Motor neuron (in vitro differentiated cells): ENCODE data around the gene MYMK. TPM values are rescaled to one million over a fixed set of nuclear protein-coding genes. Genes with fewer than 3 reads are reported as not detected.

Experiments used
- ATAC-seq, 8 experiments: fragments of 200-7000 bp; cut with Tn5 transposase; replicated peaks in 6 of 8; 2 replicates each; pipeline ENCODE4 v1.8.0; 2021; ENCODE audit warnings: mild to moderate bottlenecking in 8 of 8, moderate library complexity in 8 of 8
- H3K27ac ChIP-seq, 2 donors: fragments of 250-450 bp; sonication (Bioruptor Pico); 2 replicates each; pipeline ENCODE4 v1.9.0; 2021; ENCODE audit warnings: antibody characterized with exemption in 2 of 2, mild to moderate bottlenecking in 2 of 2, moderate library complexity in 1 of 2
- H3K4me1 ChIP-seq, 2 donors: fragments of 250-450 bp; sonication (Bioruptor Pico); replicated peaks in 1 of 2; 2 replicates each; pipeline ENCODE4 v1.6.1; 2021; ENCODE audit warnings: antibody characterized with exemption in 2 of 2, mild to moderate bottlenecking in 2 of 2, moderate library complexity in 1 of 2
- H3K4me3 ChIP-seq, 5 donors: fragments of 250-450 bp; sonication (Bioruptor Pico); 2 replicates each; pipeline ENCODE4 v1.9.0; 2021; ENCODE audit warnings: antibody characterized with exemption in 5 of 5, mild to moderate bottlenecking in 5 of 5, moderate library complexity in 4 of 5
- WGBS, 10 experiments: fragments of 450-650 bp; shearing (Covaris generic); methylation state at CpG; one replicate each; pipeline ENCODE4 v1.0.0; 2022; 5-methylcytosine and 5-hydroxymethylcytosine counted together
- in situ Hi-C, 9 experiments: fragments of 400-800 bp; cut with MboI; loops; one replicate each; pipeline ENCODE4 v1.15.0; 2021; ENCODE audit warnings: low sequenced_read_pairs in 9 of 9, low pct_unique_long_range_greater_than_20kb in 2 of 9; ENCODE audit not compliant: unreplicated experiment in 9 of 9
- total RNA-seq, 8 experiments: library from RNA; unstranded; fragments of 300-600 nt; gene quantifications; 2 replicates each; pipeline versions ENCODE4 v1.2.3 to v1.2.4, GENCODE V29; 2022

Gene MYMK
- total RNA-seq, 8 experiments from 2014 or later: not detected

DNA sequence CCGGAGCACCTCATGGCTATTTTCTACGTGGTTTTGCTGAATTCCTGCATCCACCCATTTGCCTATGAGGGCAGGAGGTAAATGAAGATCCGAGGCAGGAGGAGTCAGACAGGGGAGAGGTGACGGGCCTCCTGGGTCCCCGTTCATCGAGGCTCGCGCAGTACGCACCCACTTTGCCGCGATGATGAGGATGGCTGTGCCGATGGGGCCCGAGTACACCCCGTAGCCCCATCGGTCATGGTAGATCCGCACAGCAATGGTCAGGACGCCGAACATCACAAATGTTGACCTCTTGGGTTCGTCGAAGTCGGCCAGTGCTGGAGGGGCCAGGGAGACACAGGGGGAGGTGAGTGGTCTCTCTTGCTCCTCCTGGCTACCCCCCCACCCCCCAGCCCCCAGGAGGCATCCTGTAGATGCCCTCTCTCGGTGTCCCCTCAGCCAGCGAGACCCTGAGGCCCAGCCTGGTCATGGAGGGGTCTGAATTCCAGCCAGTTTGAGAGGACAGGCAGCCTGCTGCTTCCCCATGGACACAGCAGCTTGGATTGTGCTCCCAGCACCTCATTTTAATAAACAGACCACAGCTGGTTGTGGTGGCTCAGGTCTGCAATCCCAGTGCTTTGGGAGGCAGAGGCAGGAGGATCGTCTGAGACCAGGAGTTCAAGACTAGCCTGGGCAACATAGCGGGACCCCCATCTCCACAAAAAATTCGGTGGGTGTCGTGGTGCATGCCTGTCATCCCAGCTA, 5.9 kb downstream of the MYMK start:
- peaks cover 6% of the 10 kb centered on the region in 2 donors for H3K4me1 ChIP-seq
- no peak overlapping the region for H3K4me3 ChIP-seq
- WGBS, 10 experiments: 67 to 90% (median 78%) methylated on average over 1 to 8 of the region's 27 CpGs; no CpG with 5 or more reads in 6 of the 10 experiments
- ATAC-seq: no peak
- in situ Hi-C loops: no loop called here
- H3K27ac ChIP-seq: no peak overlapping the region

DNA sequence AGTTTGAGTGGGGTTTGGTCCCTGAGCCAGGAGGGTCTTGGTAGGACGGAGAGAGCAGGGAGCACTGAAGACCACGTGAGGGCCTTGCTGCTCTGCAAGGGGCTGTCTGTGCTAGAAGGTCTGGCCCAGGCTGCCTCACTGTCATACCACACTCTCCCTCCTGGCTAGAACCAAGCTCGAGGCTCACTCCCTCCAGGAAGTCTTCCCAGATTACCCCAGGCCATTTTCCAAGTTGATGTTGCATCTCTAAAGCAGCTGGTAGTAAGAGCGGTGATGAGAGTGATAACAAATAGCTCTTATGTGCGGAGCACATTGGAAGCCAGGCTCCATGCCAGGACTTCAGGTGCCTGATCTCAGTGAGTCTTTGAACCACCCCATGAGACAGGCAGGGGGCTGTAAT, 6.6 kb downstream of the MYMK start:
- H3K4me1 ChIP-seq: peaks cover 6 to 8% of the 10 kb centered on the region in 2 donors
- in situ Hi-C loops: no loop called here
- H3K27ac ChIP-seq: no peak overlapping the region
- H3K4me3 ChIP-seq: no peak overlapping the region
- 17 to 100% (median 90%) methylated on average over 1 to 2 of the region's 5 CpGs; no CpG with 5 or more reads in 3 of the 10 experiments for WGBS, 10 experiments
- no peak for ATAC-seq

GRCh38 chr9:133517711-133518110, 7.0 kb downstream of the MYMK start:
- WGBS, 10 experiments: 80 to 100% (median 92%) methylated on average over 1 to 4 of the region's 8 CpGs; no CpG with 5 or more reads in 6 of the 10 experiments
- in situ Hi-C loops: no loop called here
- Histone ChIP-seq H3K4me1 (peaks cover 6 to 8% of the 10 kb centered on the region in 2 donors), H3K27ac (no peak overlapping the region), H3K4me3 (no peak overlapping the region)
- no peak for ATAC-seq

DNA sequence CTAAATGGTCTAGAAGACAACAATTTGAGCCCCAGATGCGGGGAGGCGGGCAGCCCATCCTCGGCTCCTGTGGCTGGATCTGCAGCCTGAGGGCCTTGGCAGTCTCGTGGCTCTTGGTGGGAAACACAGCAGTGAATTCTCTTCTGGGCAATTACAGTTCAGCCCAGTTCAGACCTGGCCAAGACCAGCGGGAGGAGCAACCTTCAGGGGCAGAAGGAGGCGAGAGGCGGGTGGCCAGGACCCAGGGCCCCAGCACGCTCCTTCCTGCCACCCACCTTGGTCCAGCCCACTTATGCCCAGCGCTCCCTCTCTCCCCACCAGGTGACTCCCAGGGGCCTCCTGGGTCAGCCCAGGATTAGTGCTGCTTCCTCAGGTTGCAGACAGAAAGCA, 7.8 kb downstream of the MYMK start:
- in situ Hi-C loops: no loop called here
- Histone ChIP-seq H3K27ac (no peak overlapping the region), H3K4me1 (peaks cover 6 to 8% of the 10 kb centered on the region in 2 donors), H3K4me3 (no peak overlapping the region)
- 17 to 100% (median 82%) methylated on average over 2 of the region's 9 CpGs; no CpG with 5 or more reads in 7 of the 10 experiments for WGBS, 10 experiments
- ATAC-seq: no peak

- ATAC-seq: no peak
- in situ Hi-C loops: no loop called here
- Histone ChIP-seq H3K4me3 (no peak overlapping the region), H3K4me1 (peaks cover 6 to 8% of the 10 kb centered on the region in 2 donors), H3K27ac (no peak overlapping the region)
- WGBS, 10 experiments: 75 to 100% (median 80%) methylated on average over 1 to 3 of the region's 11 CpGs; no CpG with 5 or more reads in 7 of the 10 experiments
Measured at GRCh38 chr9:133516256-133516960, 8.4 kb downstream of the MYMK start.

DNA sequence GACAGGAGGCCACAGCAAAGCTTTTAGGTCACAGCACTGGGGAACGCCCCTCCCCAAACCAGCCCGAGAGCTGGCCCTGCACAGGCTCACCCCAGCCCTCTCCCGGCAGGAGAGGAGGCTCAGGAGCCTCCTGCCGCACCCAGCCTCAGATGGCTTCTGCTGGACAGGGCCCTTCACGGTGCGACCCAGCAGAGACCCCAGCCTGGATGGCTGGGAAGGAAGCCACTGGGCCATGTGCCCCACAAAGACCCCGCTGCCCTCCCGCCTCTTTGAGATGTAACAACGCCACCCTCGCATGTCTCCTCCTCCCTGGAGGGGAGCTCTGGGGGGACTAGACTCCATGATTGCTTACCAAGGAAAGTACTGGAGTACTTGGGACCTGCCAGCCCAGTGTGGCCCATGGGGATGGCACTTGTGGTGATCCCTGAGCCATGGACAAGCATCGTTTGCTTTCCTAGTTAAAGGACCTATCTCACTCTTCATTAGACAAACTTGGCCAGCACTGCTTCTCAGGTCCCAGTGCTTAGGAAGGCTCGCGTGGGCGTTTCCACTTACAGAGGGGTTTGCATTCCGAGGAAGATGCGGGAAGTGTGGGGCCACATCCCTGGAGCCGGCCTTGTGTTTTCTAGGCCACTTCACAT, 9.0 kb downstream of the MYMK start:
- 58 to 100% (median 100%) methylated on average over 1 to 4 of the region's 17 CpGs; no CpG with 5 or more reads in 5 of the 10 experiments for WGBS, 10 experiments
- H3K4me1 ChIP-seq: peaks cover 6 to 8% of the 10 kb centered on the region in 2 donors
- in situ Hi-C loops: no loop called here
- ATAC-seq: no peak
- no peak overlapping the region for H3K27ac ChIP-seq
- no peak overlapping the region for H3K4me3 ChIP-seq

DNA sequence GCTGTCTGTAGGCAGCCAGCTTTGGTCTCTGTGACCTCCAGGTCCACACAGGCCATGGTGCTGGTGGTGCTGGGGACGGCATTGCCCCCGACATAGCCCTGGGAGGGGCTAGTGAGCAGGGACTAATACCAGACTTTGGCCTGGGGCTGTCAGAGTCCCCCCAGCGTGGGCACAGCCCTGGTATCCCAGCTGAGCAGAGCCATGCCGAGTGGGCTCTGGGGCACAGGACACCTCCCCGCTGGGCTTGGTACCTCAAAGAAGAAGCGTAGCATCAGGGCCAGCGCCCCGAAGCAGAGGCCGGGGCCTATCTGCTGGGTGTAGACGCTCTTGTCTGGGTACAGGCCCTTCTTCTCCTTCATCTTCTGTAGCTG, 9.5 kb downstream of the MYMK start:
- 80 to 94% methylated on average over 1 to 6 of the region's 10 CpGs; no CpG with 5 or more reads in 8 of the 10 experiments for WGBS, 10 experiments
- ATAC-seq: no peak
- Histone ChIP-seq H3K4me3 (no peak overlapping the region), H3K4me1 (peaks cover 6 to 8% of the 10 kb centered on the region in 2 donors), H3K27ac (no peak overlapping the region)
- in situ Hi-C loops: no loop called here

DNA sequence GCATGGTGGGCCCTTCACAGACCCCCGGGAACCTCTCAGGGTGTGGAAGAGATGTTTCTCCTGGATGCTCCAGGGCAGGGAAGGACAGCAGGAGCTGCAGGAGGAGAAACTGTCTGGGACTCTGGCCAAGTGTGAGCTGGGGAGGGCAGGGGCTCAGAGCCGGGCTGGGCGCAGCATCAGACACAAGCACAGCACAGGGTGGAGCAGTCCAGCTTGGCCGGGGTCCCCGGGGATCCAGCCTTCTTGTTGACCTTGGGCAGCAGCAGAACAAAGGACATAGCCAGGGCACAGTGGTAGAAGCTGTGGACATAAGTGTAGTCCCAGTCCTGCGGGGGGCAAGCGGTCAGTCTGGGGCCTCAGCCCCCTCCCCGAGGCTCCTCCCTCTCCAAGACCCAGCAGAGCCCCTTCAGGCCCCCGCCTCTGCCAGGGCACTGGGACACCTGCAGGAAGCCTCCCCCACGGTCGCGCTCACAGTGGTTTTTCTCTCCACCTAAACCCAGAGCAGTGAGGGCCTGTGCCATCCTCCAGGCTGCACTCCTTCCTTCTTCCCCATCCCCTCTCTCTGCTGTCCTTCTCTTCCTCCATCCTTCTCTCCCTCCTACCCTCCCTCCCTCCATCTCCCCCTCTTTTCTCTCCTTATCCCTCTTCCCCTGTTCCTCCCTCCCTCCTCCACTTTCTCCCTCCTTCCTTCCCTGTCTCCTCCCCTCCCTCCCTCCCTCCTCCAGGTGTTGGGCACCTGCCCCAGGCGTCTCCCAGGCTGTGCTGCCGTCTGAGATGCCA, 10.1 kb downstream of the MYMK start:
- in situ Hi-C loops: no loop called here
- H3K4me3 ChIP-seq: no peak overlapping the region
- no peak overlapping the region for H3K27ac ChIP-seq
- peaks cover 11 to 14% of the 10 kb centered on the region in 2 donors for H3K4me1 ChIP-seq
- 83% methylated on average over 1 of the region's 14 CpGs; no CpG with 5 or more reads in 9 of the 10 experiments for WGBS, 10 experiments
- peak; percentile 12 to 73 (median 52) for ATAC-seq

DNA sequence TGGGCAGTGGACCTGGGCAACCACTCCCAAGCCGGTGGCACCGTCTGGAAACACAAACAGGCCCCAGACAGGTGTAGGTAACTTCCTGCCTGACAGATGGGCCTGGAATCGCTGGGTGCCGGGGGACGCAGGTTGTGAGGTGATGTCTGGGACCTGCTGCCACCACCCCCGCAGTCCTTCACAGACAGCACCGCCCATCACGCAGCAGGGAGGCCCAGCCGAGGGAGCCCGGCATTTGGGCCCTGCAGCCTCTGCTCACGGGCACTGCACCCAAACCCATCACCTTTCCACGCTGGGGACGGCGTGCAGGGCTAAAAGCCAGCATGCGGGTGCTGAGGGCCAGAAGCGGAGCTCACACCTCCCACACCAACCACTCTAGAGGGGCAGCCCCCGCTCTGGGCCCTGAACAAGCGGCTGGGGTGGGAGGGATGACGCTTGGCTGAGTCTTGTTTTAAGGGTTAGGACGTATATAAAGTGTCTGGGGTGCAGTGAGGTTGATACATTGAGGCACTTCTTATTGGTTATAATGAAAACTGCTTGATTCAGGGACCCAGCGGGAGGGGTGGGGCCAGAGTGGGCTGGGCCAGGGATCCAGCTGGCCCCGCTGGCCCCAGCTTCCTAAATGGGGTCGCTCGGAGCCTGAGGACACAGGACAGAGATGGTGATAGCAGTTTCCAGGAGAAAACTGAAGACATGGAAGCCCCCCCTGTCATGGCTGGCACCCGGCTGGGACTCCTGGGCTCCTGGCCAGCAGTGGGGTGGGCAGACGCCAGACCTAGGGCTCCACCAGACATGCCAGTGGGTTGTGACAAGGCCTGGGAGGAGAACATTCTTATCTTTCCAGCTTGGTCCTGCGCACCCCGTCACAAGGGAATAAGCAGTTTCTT, 11.3 kb downstream of the MYMK start:
- in situ Hi-C loops: no loop called here
- WGBS, 10 experiments: 77 to 100% (median 80%) methylated on average over 1 to 6 of the region's 28 CpGs; no CpG with 5 or more reads in 6 of the 10 experiments
- H3K4me1 ChIP-seq: peaks cover 18 to 23% of the 10 kb centered on the region in 2 donors

GRCh38 chr9:133512253-133513213, 12.2 kb downstream of the MYMK start:
- peaks cover 18 to 23% of the 10 kb centered on the region in 2 donors for H3K4me1 ChIP-seq
- in situ Hi-C loops: no loop called here
- ATAC-seq: no peak
- no peak overlapping the region for H3K4me3 ChIP-seq
- H3K27ac ChIP-seq: no peak overlapping the region
- WGBS, 10 experiments: 60 to 100% (median 93%) methylated on average over 1 to 15 of the region's 19 CpGs

More for the DNA sequence above, 11.3 kb downstream of the MYMK start:
- no peak overlapping the region for H3K27ac ChIP-seq
- peak in 3 of 8 experiments; percentile 6 to 13 (median 8) for ATAC-seq
- H3K4me3 ChIP-seq: no peak overlapping the region

- no peak overlapping the region for H3K27ac ChIP-seq
- no peak overlapping the region for H3K4me3 ChIP-seq
- peaks cover 24 to 28% of the 10 kb centered on the region in 2 donors for H3K4me1 ChIP-seq
- no peak for ATAC-seq
- in situ Hi-C loops: no loop called here
- 50 to 100% (median 74%) methylated on average over 1 to 9 of the region's 10 CpGs; no CpG with 5 or more reads in 4 of the 10 experiments for WGBS, 10 experiments
Measured at GRCh38 chr9:133511607-133512006, 13.2 kb downstream of the MYMK start.
